Neural cell (in vitro differentiated cells): Measurements from ENCODE around the gene KLHL22.

Source experiments
- EP300 ChIP-seq: fragments of 450-650 bp; conservative IDR thresholded peaks from 2 replicates; pipeline ENCODE4 v1.6.1; 2014; ENCODE audit warnings: antibody characterized with exemption, mild to moderate bottlenecking, moderate library complexity; ENCODE audit not compliant: poor library complexity, severe bottlenecking
- EZH2 ChIP-seq: fragments of 200-600, 300-800 bp; shearing (Covaris generic), sonication (generic); IDR thresholded peaks from 2 replicates; pipeline ENCODE4 v1.6.1; 2014; ENCODE audit warnings: antibody characterized with exemption, low read length, borderline replicate concordance, mild to moderate bottlenecking; ENCODE audit not compliant: insufficient read depth, poor library complexity, severe bottlenecking
- MXI1 ChIP-seq: fragments of 450-650 bp; conservative IDR thresholded peaks from 2 replicates; pipeline ENCODE4 v1.6.1; 2014; ENCODE audit warnings: antibody characterized with exemption, mild to moderate bottlenecking; ENCODE audit not compliant: poor library complexity, severe bottlenecking
- POLR2AphosphoS5 ChIP-seq: IDR thresholded peaks from 2 replicates; pipeline ENCODE4 v1.6.1; 2012
- RAD21 ChIP-seq: fragments of 450-650 bp; conservative IDR thresholded peaks from 2 replicates; pipeline ENCODE4 v1.6.1; 2014; ENCODE audit warnings: antibody characterized with exemption, mild to moderate bottlenecking, moderate library complexity
- TAF1 ChIP-seq: IDR thresholded peaks from 2 replicates; pipeline ENCODE4 v1.6.1; 2012; ENCODE audit warnings: low read depth
- TF ChIP-seq, protein P1 (sequence below): fragments of 450-650 bp; IDR thresholded peaks from 2 replicates; pipeline ENCODE4 v1.5.1; 2014; ENCODE audit warnings: antibody characterized with exemption, mild to moderate bottlenecking, moderate library complexity; ENCODE audit not compliant: poor library complexity, severe bottlenecking
- TF ChIP-seq, protein P2 (sequence below): IDR thresholded peaks from 2 replicates; pipeline ENCODE4 v1.6.1; 2012; ENCODE audit warnings: borderline replicate concordance

DNA sequence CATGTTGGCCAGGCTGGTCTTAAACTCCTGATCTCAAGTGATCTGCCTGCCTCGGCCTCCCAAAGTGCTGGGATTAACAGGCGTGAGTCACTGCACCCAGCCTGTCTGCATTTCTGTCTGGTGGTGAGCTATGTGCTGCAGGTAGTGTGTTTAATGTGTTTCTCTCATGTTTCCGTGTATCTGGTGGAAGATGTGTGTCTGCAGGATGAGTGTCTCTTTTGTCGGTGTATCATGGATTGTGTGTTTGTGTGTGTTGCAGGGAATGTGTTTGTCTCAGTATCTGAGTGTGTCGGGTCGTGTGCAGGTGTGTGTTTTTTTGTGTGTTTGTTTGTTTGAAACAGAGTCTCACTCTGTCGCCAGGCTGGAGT, 74.1 kb downstream of the KLHL22 start:
- TF ChIP-seq RAD21 (no peak), EZH2 (no peak), TAF1 (no peak), EP300 (no peak), POLR2AphosphoS5 (no peak), MXI1 (no peak)
- TF ChIP-seq, protein P1, sequence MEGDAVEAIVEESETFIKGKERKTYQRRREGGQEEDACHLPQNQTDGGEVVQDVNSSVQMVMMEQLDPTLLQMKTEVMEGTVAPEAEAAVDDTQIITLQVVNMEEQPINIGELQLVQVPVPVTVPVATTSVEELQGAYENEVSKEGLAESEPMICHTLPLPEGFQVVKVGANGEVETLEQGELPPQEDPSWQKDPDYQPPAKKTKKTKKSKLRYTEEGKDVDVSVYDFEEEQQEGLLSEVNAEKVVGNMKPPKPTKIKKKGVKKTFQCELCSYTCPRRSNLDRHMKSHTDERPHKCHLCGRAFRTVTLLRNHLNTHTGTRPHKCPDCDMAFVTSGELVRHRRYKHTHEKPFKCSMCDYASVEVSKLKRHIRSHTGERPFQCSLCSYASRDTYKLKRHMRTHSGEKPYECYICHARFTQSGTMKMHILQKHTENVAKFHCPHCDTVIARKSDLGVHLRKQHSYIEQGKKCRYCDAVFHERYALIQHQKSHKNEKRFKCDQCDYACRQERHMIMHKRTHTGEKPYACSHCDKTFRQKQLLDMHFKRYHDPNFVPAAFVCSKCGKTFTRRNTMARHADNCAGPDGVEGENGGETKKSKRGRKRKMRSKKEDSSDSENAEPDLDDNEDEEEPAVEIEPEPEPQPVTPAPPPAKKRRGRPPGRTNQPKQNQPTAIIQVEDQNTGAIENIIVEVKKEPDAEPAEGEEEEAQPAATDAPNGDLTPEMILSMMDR = no peak
- TF ChIP-seq, protein P2, sequence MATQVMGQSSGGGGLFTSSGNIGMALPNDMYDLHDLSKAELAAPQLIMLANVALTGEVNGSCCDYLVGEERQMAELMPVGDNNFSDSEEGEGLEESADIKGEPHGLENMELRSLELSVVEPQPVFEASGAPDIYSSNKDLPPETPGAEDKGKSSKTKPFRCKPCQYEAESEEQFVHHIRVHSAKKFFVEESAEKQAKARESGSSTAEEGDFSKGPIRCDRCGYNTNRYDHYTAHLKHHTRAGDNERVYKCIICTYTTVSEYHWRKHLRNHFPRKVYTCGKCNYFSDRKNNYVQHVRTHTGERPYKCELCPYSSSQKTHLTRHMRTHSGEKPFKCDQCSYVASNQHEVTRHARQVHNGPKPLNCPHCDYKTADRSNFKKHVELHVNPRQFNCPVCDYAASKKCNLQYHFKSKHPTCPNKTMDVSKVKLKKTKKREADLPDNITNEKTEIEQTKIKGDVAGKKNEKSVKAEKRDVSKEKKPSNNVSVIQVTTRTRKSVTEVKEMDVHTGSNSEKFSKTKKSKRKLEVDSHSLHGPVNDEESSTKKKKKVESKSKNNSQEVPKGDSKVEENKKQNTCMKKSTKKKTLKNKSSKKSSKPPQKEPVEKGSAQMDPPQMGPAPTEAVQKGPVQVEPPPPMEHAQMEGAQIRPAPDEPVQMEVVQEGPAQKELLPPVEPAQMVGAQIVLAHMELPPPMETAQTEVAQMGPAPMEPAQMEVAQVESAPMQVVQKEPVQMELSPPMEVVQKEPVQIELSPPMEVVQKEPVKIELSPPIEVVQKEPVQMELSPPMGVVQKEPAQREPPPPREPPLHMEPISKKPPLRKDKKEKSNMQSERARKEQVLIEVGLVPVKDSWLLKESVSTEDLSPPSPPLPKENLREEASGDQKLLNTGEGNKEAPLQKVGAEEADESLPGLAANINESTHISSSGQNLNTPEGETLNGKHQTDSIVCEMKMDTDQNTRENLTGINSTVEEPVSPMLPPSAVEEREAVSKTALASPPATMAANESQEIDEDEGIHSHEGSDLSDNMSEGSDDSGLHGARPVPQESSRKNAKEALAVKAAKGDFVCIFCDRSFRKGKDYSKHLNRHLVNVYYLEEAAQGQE = no peak
